Keratinocyte (primary cell): ENCODE results near the gene ATN1. TPM values are rescaled to one million over a fixed set of nuclear protein-coding genes. Genes with fewer than 3 reads are reported as not detected.
A peak's percentile ranks its signal among the peaks of the same experiment; 100 is the strongest.

Source experiments
- DNase-seq: peaks from one replicate; pipeline ENCODE4 v3.0.0-alpha.2; 2011; ENCODE audit warnings: low read depth, missing footprints, low spot score
- FAIRE-seq: peaks from 2 replicates; lab custom pipeline; 2011; peaks lifted over from hg19 to GRCh38; lab: Jason Lieb, UNC
- H2AFZ ChIP-seq: 2 replicates; pipeline ENCODE4 v1.6.0; 2012; ENCODE audit warnings: low read length, control low read depth, inconsistent platforms; ENCODE audit not compliant: control insufficient read depth
- H3K27ac ChIP-seq: 2 replicates; pipeline ENCODE4 v1.5.1; 2011; ENCODE audit warnings: low read length; ENCODE audit not compliant: control insufficient read depth, insufficient read depth
- H3K27me3 ChIP-seq: 3 replicates; pipeline ENCODE4 v1.6.0; 2011; ENCODE audit warnings: low read length; ENCODE audit not compliant: control insufficient read depth, insufficient read depth; ENCODE audit errors: extremely low read depth
- H3K36me3 ChIP-seq, 2 experiments: 2 replicates in 1 of 2; 3 replicates in 1 of 2; pipeline ENCODE4 v1.5.1; 2011; ENCODE audit warnings: low read length in 2 of 2, mild to moderate bottlenecking in 1 of 2; ENCODE audit not compliant: control insufficient read depth in 2 of 2, insufficient read depth in 2 of 2; ENCODE audit errors: extremely low read depth in 1 of 2
- H3K4me1 ChIP-seq: 3 replicates; pipeline ENCODE4 v1.5.1; 2011; ENCODE audit warnings: low read length; ENCODE audit not compliant: control insufficient read depth, insufficient read depth; ENCODE audit errors: extremely low read depth
- H3K4me2 ChIP-seq: 3 replicates; pipeline ENCODE4 v1.6.0; 2011; ENCODE audit warnings: low read depth, low read length; ENCODE audit not compliant: control insufficient read depth, insufficient read depth; ENCODE audit errors: extremely low read depth
- H3K4me3 ChIP-seq, 3 experiments: fragments of 200-600 bp in 1 of 3; sonication (generic) in 1 of 3; 2 replicates in 2 of 3; 3 replicates in 1 of 3; pipeline ENCODE4 v1.5.1; 2011 to 2016; ENCODE audit warnings: low read length in 3 of 3, mild to moderate bottlenecking in 3 of 3, control low read depth in 2 of 3, inconsistent platforms in 1 of 3, low read depth in 1 of 3, mixed read lengths in 1 of 3, mixed run types in 1 of 3, moderate library complexity in 1 of 3; ENCODE audit not compliant: control insufficient read depth in 2 of 3, insufficient read depth in 2 of 3; ENCODE audit errors: extremely low read depth in 1 of 3
- H3K79me2 ChIP-seq: 2 replicates; pipeline ENCODE4 v1.6.0; 2012; ENCODE audit warnings: low read length; ENCODE audit not compliant: control insufficient read depth, insufficient read depth
- H3K9ac ChIP-seq: 3 replicates; pipeline ENCODE4 v1.6.0; 2011; ENCODE audit warnings: low read length; ENCODE audit not compliant: control insufficient read depth, insufficient read depth; ENCODE audit errors: extremely low read depth
- H3K9me1 ChIP-seq: 3 replicates; pipeline ENCODE4 v1.6.0; 2011; ENCODE audit warnings: low read length; ENCODE audit not compliant: control insufficient read depth, insufficient read depth; ENCODE audit errors: extremely low read depth
- H3K9me3 ChIP-seq: 2 replicates; pipeline ENCODE4 v1.5.1; 2012; ENCODE audit warnings: low read depth, low read length; ENCODE audit not compliant: control insufficient read depth
- H4K20me1 ChIP-seq: 3 replicates; pipeline ENCODE4 v1.6.0; 2011; ENCODE audit warnings: low read length; ENCODE audit not compliant: control insufficient read depth, insufficient read depth; ENCODE audit errors: extremely low read depth
- EZH2 ChIP-seq: IDR thresholded peaks from one replicate; pipeline ENCODE4 v1.6.1; 2012; ENCODE audit warnings: inconsistent platforms, mild to moderate bottlenecking, low read length, moderate library complexity
- dilution Hi-C: fragments of 300-500 bp; cut with MboI; formaldehyde crosslinking; loops from one replicate; pipeline ENCODE4 v1.7.0; 2020; ENCODE audit warnings: low sequenced_read_pairs; ENCODE audit not compliant: extremely low pct_ligation_motif_present
- polyA plus RNA-seq, 5 experiments: library from polyadenylated mRNA; depleted of rRNA in 3 of 5; stranded (reverse) in 3 of 5; stranded (forward) in 1 of 5; unstranded in 1 of 5; fragments of >200 nt; gene quantifications; 1 replicate in 1 of 5; 2 replicates in 3 of 5; 3 replicates in 1 of 5; pipeline versions ENCODE4 v1.2.1 to v1.2.3, GENCODE V29; 2011 to 2012; ENCODE audit warnings: missing spikeins in 2 of 5, low read depth in 1 of 5, low replicate concordance in 1 of 5
- TF ChIP-seq, protein P1 (sequence below), 3 experiments: IDR thresholded peaks in 1 of 3; conservative IDR thresholded peaks in 1 of 3; optimal IDR thresholded peaks in 1 of 3; 2 replicates in 2 of 3; 3 replicates in 1 of 3; pipeline versions ENCODE3 to v1.5.1; 2011; ENCODE audit warnings: low read length in 3 of 3, mild to moderate bottlenecking in 3 of 3, moderate library complexity in 2 of 3, control low read depth in 1 of 3, inconsistent platforms in 1 of 3; ENCODE audit not compliant: insufficient read depth in 2 of 3; ENCODE audit errors: extremely low read depth in 1 of 3

ATN1 gene
- polyA plus RNA-seq, 1 donor (not counting 4 experiments of a cell fraction or from before 2014, with no cell fraction given) = 6.2 TPM

DNA sequence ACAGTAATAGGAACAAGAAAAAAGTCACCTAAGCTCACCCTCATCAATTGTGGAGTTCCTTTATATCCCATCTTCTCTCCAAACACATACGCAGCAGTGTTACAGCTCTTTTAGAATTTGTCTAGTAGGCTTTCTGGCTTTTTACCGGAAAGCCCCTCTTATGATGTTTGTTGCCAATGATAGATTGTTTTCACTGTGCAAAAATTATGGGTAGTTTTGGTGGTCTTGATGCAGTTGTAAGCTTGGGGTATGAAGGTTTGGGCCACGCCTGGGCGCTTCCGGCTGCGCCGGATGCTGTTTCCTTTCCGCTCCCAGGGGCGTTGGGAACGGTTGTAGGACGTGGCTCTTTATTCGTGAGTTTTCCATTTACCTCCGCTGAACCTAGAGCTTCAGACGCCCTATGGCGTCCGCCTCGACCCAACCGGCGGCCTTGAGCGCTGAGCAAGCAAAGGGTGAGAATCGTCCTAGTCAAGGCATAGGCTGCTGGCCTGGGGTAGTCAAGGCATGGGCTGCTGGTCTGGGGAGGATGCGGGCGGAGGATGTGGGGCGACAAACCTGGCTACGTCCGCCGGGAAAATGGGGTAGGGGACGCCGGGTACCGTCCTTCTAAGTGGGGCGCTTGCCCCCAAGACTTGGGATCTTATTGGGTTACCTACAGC lies 16.1 kb downstream of the ATN1 start, which contains the start of the genes C12orf57 and RNU7-1:
Gene C12orf57 (plus strand): TSS at position 301 of the 659 bp plus-strand sequence. CDS start 100 bp downstream, at position 401.
Gene RNU7-1 (plus strand): TSS at position 95 of the 659 bp plus-strand sequence.
- H3K4me1 ChIP-seq = peaks cover 27% of the 10 kb centered on the region
- H3K27ac ChIP-seq = peak within 1 kb of the TSS; percentile 100
- dilution Hi-C loops = no loop called here
- H4K20me1 ChIP-seq = no peaks in the 10 kb centered on the region
- H3K79me2 ChIP-seq = peaks cover 6% of the 10 kb centered on the region
- H3K4me3 ChIP-seq = peak within 1 kb of the TSS; percentile 42 to 74 (median 56)
- peak within 1 kb of the TSS; percentile 68 for H2AFZ ChIP-seq
- H3K9me3 ChIP-seq = no peaks in the 10 kb centered on the region
- FAIRE-seq (no peak), DNase-seq (no peak)
- no peaks in the 10 kb centered on the region for H3K27me3 ChIP-seq
- peak within 1 kb of the TSS; percentile 95 for H3K4me2 ChIP-seq
- peak within 1 kb of the TSS; percentile 87 for H3K9ac ChIP-seq
- H3K9me1 ChIP-seq = no peaks in the 10 kb centered on the region
- H3K36me3 ChIP-seq = peaks cover 10 to 16% of the 10 kb centered on the region in 2 experiments
- TF ChIP-seq, protein P1, sequence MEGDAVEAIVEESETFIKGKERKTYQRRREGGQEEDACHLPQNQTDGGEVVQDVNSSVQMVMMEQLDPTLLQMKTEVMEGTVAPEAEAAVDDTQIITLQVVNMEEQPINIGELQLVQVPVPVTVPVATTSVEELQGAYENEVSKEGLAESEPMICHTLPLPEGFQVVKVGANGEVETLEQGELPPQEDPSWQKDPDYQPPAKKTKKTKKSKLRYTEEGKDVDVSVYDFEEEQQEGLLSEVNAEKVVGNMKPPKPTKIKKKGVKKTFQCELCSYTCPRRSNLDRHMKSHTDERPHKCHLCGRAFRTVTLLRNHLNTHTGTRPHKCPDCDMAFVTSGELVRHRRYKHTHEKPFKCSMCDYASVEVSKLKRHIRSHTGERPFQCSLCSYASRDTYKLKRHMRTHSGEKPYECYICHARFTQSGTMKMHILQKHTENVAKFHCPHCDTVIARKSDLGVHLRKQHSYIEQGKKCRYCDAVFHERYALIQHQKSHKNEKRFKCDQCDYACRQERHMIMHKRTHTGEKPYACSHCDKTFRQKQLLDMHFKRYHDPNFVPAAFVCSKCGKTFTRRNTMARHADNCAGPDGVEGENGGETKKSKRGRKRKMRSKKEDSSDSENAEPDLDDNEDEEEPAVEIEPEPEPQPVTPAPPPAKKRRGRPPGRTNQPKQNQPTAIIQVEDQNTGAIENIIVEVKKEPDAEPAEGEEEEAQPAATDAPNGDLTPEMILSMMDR (optimal IDR thresholded peaks at IDR 0.05 in 1 of 3, IDR thresholded peaks at IDR 0.05 in 1 of 3, conservative IDR thresholded peaks at IDR 0.05 in 1 of 3; ENCODE audit: extremely low read depth in 1 of 3, insufficient read depth in 2 of 3, low read length in 3 of 3) = no peak
- no peak for TF ChIP-seq EZH2

DNA sequence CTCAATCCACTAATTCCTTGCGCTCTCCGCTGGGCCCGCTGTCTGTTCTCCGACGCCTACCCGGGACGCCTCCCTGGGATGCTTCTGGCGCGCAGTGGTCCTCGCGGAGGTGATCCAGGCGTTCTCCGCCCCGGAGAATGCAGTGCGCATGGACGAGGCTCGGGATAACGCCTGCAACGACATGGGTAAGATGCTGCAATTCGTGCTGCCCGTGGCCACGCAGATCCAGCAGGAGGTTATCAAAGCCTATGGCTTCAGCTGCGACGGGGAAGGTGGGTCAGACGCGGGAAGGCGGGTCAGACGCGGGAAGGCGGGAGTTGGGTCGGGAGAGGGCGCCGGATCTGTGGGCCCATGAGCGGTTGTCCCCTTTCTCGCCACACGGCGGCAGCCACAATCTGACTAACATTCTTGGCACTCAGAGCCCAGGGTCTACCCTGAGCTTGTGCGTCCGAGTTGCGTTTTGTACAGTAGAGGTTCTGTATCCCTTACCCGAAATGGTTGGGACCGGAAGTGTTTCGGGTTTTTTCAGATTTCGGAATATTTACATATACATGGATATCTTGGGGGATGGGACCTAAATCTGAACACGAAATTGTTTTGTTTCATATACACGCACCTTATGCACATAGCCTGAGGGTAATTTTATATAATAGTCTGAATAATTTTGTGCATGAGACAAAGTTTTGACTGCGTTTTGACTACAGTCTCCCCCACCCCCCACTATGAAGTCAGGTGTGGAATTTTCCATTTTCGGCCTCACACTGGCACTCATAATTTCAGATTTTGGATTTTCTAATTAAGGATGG lies 16.8 kb downstream of the ATN1 start:
- no peak for TF ChIP-seq EZH2
- TF ChIP-seq, protein P1 (optimal IDR thresholded peaks at IDR 0.05 in 1 of 3, IDR thresholded peaks at IDR 0.05 in 1 of 3, conservative IDR thresholded peaks at IDR 0.05 in 1 of 3; ENCODE audit: extremely low read depth in 1 of 3, insufficient read depth in 2 of 3, low read length in 3 of 3) = peak in 2 of 3 experiments; percentile 89 to 91
- no peaks in the 10 kb centered on the region for H3K9me3 ChIP-seq
- FAIRE-seq = no peak

More for the DNA sequence above, 16.8 kb downstream of the ATN1 start:
- peak overlapping the region; percentile 10 for H2AFZ ChIP-seq
- H3K9ac ChIP-seq = peak overlapping the region; percentile 87
- peak overlapping the region; percentile 95 for H3K4me2 ChIP-seq
- no peak for DNase-seq
- dilution Hi-C loops = no loop called here
- peaks cover 27% of the 10 kb centered on the region for H3K4me1 ChIP-seq
- peak overlapping the region; percentile 42 to 74 (median 56) for H3K4me3 ChIP-seq
- H3K79me2 ChIP-seq = peaks cover 6% of the 10 kb centered on the region
- peak overlapping the region; percentile 100 for H3K27ac ChIP-seq
- H3K9me1 ChIP-seq = no peaks in the 10 kb centered on the region
- H4K20me1 ChIP-seq = no peaks in the 10 kb centered on the region
- H3K27me3 ChIP-seq = no peaks in the 10 kb centered on the region
- H3K36me3 ChIP-seq = peaks cover 5 to 13% of the 10 kb centered on the region in 2 experiments
